Measurements from ENCODE around the gene HCN1.

GRCh38 chr5:45271626-45272025, 424.6 kb downstream of the HCN1 start:
- TF ChIP-seq POLR2A (IDR thresholded peaks at IDR 0.05) (no peak), CTCF (IDR thresholded peaks at IDR 0.05) (no peak)
